H1 (cell line): ENCODE results near the gene DHTKD1. TPM values are rescaled to one million over a fixed set of nuclear protein-coding genes. Genes with fewer than 3 reads are reported as not detected.
A peak's percentile ranks its signal among the peaks of the same experiment; 100 is the strongest.

ENCODE experiments used
- FOSL1 ChIP-seq: IDR thresholded peaks from 2 replicates; pipeline ENCODE4 v1.6.1; 2011; ENCODE audit warnings: mild to moderate bottlenecking, low read depth, low read length, moderate library complexity; ENCODE audit not compliant: insufficient read depth
- POLR2A ChIP-seq, 2 experiments: IDR thresholded peaks; 1 replicate in 1 of 2; 2 replicates in 1 of 2; pipeline ENCODE4 v1.6.1; 2011; ENCODE audit warnings: low read depth in 2 of 2, low read length in 2 of 2, mild to moderate bottlenecking in 2 of 2; ENCODE audit errors: control extremely low read depth in 1 of 2
- RAD21 ChIP-seq, 2 experiments: IDR thresholded peaks in 1 of 2; conservative IDR thresholded peaks in 1 of 2; 2 replicates each; pipeline ENCODE4 v1.6.1; 2011; ENCODE audit warnings: low read depth in 2 of 2, low read length in 2 of 2, improper control_type of control experiment in 1 of 2, inconsistent platforms in 1 of 2, mild to moderate bottlenecking in 1 of 2, moderate library complexity in 1 of 2
- SIN3A ChIP-seq, 2 experiments: IDR thresholded peaks in 1 of 2; conservative IDR thresholded peaks in 1 of 2; 2 replicates each; pipeline ENCODE4 v1.6.1; 2011 to 2012; ENCODE audit warnings: low read length in 2 of 2, improper control_type of control experiment in 1 of 2, low read depth in 1 of 2, mild to moderate bottlenecking in 1 of 2
- polyA plus RNA-seq, 7 experiments: library from polyadenylated mRNA; depleted of rRNA in 3 of 7; stranded (reverse) in 5 of 7; unstranded in 2 of 7; fragments of >200 nt in 5 of 7; fragments of 200-250 nt in 2 of 7; gene quantifications; 1 replicate in 5 of 7; 2 replicates in 1 of 7; 4 replicates in 1 of 7; pipeline versions ENCODE4 v1.2.1 to v1.2.3, GENCODE V29; 2011 to 2013; ENCODE audit warnings: missing spikeins in 2 of 7, mixed read lengths in 2 of 7
- total RNA-seq: library from RNA; stranded (reverse); fragmentation: NEBNext Ultra II Directional; extraction: Animal tissue kit (Norgen Biotek cat#: 25700); gene quantifications from 2 replicates; pipeline ENCODE4 v1.2.1, GENCODE V29; 2021
- TF ChIP-seq, protein P1 (sequence below), 3 experiments: IDR thresholded peaks; 1 replicate in 2 of 3; 2 replicates in 1 of 3; pipeline versions ENCODE4 v1.5.1 to v1.6.1; 2011; ENCODE audit warnings: low read length in 3 of 3, mild to moderate bottlenecking in 3 of 3, inconsistent platforms in 2 of 3, low read depth in 1 of 3, moderate library complexity in 1 of 3; ENCODE audit not compliant: insufficient read depth in 1 of 3; ENCODE audit errors: control extremely low read depth in 1 of 3

Gene DHTKD1
- total and polyA plus RNA-seq, 2 of the 8 experiments (the other 6 are each of a cell fraction or from before 2014, with no cell fraction given): 49.8 to 74.9 TPM

DNA sequence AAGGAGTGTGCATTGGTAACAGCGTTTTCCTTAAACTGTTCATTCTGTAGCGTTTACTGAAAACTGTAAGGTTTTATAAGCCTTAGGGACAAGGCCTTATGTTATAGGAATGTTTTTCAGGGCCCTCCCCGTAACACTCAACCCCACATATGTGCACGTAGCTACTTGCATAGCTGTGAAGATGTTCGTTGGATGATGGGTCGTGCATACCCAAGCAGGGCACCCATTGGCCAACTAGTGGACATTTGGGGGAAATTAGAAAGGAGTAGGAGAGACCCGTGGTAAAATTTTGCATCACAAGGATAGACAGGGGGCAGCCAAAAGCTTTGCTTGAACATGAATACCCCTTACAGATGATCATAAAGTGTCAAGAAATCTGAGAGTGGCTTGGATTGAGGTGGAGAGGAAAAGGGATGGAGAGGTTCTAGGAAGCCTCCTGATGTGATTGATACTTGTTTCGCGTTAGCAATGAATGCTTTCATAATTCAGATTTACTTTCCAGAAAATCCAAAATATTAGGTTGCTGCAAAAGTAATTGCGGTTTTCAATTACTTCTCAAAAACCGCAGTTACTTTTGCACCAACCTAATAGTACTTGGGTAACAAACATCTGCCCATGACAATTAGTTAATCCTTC, 61.6 kb downstream of the DHTKD1 start (continued):
- TF ChIP-seq RAD21 (IDR thresholded peaks at IDR 0.05 in 1 of 2, conservative IDR thresholded peaks at IDR 0.05 in 1 of 2; ENCODE audit: low read depth in 2 of 2, low read length in 2 of 2): peak; percentile 19 to 30; a peak in 3 of 4 replicates
- TF ChIP-seq POLR2A (IDR thresholded peaks at IDR 0.05; ENCODE audit: control extremely low read depth in 1 of 2, low read depth in 2 of 2, low read length in 2 of 2): no peak
- TF ChIP-seq FOSL1: no peak
- no peak for TF ChIP-seq SIN3A (conservative IDR thresholded peaks at IDR 0.05 in 1 of 2, IDR thresholded peaks at IDR 0.05 in 1 of 2; ENCODE audit: low read depth in 1 of 2, low read length in 2 of 2)
- TF ChIP-seq, protein P1, sequence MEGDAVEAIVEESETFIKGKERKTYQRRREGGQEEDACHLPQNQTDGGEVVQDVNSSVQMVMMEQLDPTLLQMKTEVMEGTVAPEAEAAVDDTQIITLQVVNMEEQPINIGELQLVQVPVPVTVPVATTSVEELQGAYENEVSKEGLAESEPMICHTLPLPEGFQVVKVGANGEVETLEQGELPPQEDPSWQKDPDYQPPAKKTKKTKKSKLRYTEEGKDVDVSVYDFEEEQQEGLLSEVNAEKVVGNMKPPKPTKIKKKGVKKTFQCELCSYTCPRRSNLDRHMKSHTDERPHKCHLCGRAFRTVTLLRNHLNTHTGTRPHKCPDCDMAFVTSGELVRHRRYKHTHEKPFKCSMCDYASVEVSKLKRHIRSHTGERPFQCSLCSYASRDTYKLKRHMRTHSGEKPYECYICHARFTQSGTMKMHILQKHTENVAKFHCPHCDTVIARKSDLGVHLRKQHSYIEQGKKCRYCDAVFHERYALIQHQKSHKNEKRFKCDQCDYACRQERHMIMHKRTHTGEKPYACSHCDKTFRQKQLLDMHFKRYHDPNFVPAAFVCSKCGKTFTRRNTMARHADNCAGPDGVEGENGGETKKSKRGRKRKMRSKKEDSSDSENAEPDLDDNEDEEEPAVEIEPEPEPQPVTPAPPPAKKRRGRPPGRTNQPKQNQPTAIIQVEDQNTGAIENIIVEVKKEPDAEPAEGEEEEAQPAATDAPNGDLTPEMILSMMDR (IDR thresholded peaks at IDR 0.05; ENCODE audit: control extremely low read depth in 1 of 3, insufficient read depth in 1 of 3, low read depth in 1 of 3, low read length in 3 of 3): peak; percentile 28 to 66 (median 54)
